ENCODE measurements around the gene LYPD5. TPM values are rescaled to one million over a fixed set of nuclear protein-coding genes. Genes with fewer than 3 reads are reported as not detected.

Gene LYPD5
- total RNA-seq, 3 donors from 2014 or later: 0.61 to 4.8 (median 3.9) TPM

GRCh38 chr19:43752287-43752875, 49.9 kb downstream of the LYPD5 start:
- DNase-seq (no peak), ATAC-seq (no peak)
- intact Hi-C loops (cut with DNase I, micrococcal nuclease): no loop called here
- TF ChIP-seq, protein P1, sequence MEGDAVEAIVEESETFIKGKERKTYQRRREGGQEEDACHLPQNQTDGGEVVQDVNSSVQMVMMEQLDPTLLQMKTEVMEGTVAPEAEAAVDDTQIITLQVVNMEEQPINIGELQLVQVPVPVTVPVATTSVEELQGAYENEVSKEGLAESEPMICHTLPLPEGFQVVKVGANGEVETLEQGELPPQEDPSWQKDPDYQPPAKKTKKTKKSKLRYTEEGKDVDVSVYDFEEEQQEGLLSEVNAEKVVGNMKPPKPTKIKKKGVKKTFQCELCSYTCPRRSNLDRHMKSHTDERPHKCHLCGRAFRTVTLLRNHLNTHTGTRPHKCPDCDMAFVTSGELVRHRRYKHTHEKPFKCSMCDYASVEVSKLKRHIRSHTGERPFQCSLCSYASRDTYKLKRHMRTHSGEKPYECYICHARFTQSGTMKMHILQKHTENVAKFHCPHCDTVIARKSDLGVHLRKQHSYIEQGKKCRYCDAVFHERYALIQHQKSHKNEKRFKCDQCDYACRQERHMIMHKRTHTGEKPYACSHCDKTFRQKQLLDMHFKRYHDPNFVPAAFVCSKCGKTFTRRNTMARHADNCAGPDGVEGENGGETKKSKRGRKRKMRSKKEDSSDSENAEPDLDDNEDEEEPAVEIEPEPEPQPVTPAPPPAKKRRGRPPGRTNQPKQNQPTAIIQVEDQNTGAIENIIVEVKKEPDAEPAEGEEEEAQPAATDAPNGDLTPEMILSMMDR (IDR thresholded peaks at IDR 0.05): no peak
- no peak overlapping the region for H3K4me3 ChIP-seq
- H3K9me3 ChIP-seq: no peaks in the 10 kb centered on the region
- peaks cover 11% of the 10 kb centered on the region for H3K36me3 ChIP-seq (ENCODE audit: low read depth)
- peaks cover 16% of the 10 kb centered on the region for H3K4me1 ChIP-seq (ENCODE audit: low read depth)

GRCh38 chr19:43751466-43752220, 50.6 kb downstream of the LYPD5 start:
- no peaks in the 10 kb centered on the region for H3K9me3 ChIP-seq
- H3K36me3 ChIP-seq (ENCODE audit: low read depth): peaks cover 11% of the 10 kb centered on the region
- ATAC-seq (no peak), DNase-seq (no peak)
- TF ChIP-seq, protein P1 (IDR thresholded peaks at IDR 0.05): no peak
- H3K4me3 ChIP-seq: no peak overlapping the region
- intact Hi-C loops (cut with DNase I, micrococcal nuclease): no loop called here
- peaks cover 16% of the 10 kb centered on the region for H3K4me1 ChIP-seq (ENCODE audit: low read depth)

- peaks cover 16% of the 10 kb centered on the region for H3K4me1 ChIP-seq (ENCODE audit: low read depth)
- H3K36me3 ChIP-seq (ENCODE audit: low read depth): peaks cover 10% of the 10 kb centered on the region
- H3K4me3 ChIP-seq: no peak overlapping the region
- no peaks in the 10 kb centered on the region for H3K9me3 ChIP-seq
- intact Hi-C loops (cut with DNase I, micrococcal nuclease): loop anchor here (5.0 kb wide), 1 partner anchor 32 kb away; the partner anchor contains the start of gene KCNN4 (in 2 of the 2)
- TF ChIP-seq, protein P1 (IDR thresholded peaks at IDR 0.05): no peak
- DNase-seq: no peak
- ATAC-seq: no peak
Measured at GRCh38 chr19:43749898-43750297, 52.3 kb downstream of the LYPD5 start.

DNA sequence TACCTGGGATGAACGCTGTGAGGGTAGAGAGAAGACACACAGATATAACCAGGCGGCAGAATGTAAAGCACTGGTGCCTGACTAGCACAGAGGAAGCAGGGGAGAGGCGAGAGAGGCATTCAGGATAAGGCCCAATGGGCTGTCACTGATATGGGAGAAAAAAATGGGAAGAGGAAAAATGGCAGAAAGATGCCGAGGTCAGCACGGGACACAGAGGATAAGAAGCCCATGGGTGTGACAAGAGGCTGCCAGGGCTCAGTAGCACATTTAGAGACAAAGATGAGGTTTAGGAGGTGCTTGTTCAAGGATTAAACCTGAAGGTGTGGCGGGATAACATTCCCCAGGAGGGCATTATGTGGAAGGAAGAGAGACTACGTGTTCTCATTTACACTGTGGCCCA, 53.1 kb downstream of the LYPD5 start:
- Histone ChIP-seq H3K4me3 (no peak overlapping the region), H3K9me3 (no peaks in the 10 kb centered on the region), H3K4me1 (ENCODE audit: low read depth) (peaks cover 16% of the 10 kb centered on the region), H3K36me3 (ENCODE audit: low read depth) (peaks cover 7% of the 10 kb centered on the region)
- no peak for DNase-seq
- intact Hi-C loops (cut with DNase I, micrococcal nuclease): loop anchor here (5.0 kb wide), 1 partner anchor 33 kb away; the partner anchor contains the start of gene KCNN4 (in 2 of the 2)
- no peak for ATAC-seq
- TF ChIP-seq, protein P1 (IDR thresholded peaks at IDR 0.05): no peak

GRCh38 chr19:43748685-43749084, 53.6 kb downstream of the LYPD5 start:
- Histone ChIP-seq H3K9me3 (no peaks in the 10 kb centered on the region), H3K4me1 (ENCODE audit: low read depth) (peaks cover 16% of the 10 kb centered on the region), H3K36me3 (ENCODE audit: low read depth) (peaks cover 7% of the 10 kb centered on the region), H3K4me3 (no peak overlapping the region)
- ATAC-seq: no peak
- TF ChIP-seq, protein P1 (IDR thresholded peaks at IDR 0.05): no peak
- intact Hi-C loops (cut with DNase I, micrococcal nuclease): loop anchor here (5.0 kb wide), 1 partner anchor 34 kb away; the partner anchor contains the start of gene KCNN4 (in 2 of the 2)
- no peak for DNase-seq

Measured in mucosa of descending colon (tissue), 3 donors.